ENCODE results near the gene CYP2C18.
"Not testable (repeated sequence)": the region's sequence is repeated elsewhere in the genome, so short reads cannot be mapped to it uniquely, and the experiment has no call there.

CYP2C18 gene

DNA sequence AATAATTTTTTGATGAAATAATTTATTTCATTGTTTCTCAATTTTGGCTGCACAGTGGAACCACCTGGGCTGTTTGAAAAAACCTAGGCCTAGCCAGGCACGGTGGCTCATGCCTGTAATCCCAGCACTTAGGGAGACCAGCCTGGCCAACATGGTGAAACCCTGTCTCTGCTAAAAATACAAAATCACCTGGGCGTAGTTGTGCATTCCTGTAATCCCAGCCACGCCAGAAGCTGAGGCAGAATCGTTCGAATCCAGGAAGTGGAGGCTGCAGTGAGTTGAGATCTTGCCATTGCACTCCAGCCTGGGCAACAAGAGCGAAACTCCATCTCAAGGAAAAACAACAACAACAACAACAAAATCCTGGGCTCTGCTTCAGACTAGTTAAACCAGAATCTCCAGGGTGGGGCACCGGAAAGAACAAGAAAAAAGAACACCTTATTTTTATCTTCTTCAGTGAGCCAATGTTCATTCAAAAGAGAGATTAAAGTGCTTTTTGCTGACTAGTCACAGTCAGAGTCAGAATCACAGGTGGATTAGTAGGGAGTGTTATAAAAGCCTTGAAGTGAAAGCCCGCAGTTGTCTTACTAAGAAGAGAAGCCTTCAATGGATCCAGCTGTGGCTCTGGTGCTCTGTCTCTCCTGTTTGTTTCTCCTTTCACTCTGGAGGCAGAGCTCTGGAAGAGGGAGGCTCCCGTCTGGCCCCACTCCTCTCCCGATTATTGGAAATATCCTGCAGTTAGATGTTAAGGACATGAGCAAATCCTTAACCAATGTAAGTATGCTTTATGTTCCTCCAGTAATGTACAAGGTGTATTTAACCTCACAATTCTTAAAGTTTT lies at the start of gene CYP2C18:
Gene CYP2C18 (plus strand): TSS at position 516 of the 841 bp plus-strand sequence. CDS start 91 bp downstream, at position 607.
- DNase-seq: no peak

DNA sequence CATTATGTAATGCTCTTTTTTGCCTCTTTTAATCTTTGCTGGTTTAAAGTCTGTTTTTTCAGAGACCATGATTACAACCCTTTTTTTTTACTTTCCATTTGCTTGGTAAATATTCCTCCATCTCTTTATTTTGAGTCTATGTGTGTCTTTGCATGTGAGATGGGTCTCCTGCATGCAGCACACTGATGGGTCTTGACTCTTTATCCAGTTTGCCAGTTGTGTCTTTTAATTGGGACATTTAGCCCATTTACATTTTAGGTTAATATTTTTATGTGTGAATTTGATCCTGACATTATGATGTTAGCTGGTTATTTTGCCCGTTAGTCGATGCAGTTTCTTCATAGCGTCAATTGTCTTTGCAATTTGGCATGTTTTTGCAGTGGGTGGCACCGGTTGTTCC lies 45.4 kb upstream of the CYP2C18 start:
- DNase-seq: not testable (repeated sequence)

DNA sequence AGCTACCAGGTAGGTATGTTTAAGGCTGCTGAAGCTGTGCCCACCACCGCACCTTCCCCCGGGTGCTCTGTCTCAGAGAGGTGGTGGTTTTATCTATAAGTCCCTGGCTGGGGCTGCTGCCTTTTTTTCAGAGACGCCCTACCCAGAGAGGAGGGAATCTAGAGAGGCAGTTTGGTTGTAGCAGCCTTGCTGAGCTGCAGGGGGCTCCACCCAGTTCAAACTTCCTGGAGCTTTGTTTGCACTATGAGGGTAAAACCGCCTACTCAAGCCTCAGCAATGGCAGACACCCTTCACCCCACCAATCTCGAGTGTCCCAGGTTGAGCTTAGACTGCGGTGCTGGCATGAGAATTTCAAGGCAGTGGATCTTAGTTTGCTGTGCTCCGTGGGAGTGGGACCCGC lies 43.6 kb upstream of the CYP2C18 start:
- DNase-seq: no peak

DNA sequence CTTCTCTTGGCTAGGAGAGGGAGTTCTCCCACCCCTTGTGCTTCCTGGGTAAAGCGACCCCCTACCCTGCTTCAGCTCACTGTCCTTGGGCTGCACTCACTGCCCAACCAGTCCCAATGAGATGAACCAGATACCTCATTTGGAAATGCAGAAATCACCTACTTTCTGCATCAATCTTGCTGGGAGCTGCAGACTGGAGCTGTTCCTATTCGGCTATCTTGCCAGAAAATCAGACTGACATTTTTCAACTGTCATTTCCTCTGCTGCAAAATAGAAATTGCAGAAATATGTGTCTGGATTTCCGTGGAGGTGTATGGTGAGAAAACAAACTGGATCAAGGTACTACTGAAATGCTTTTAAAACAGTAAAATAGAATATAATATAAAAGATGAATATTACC lies 43.0 kb upstream of the CYP2C18 start:
- DNase-seq: no peak

GRCh38 chr10:94641480-94641879 lies 42.0 kb upstream of the CYP2C18 start:
- no peak for DNase-seq

- DNase-seq: no peak
Observed at GRCh38 chr10:94644352-94644751, 39.2 kb upstream of the CYP2C18 start.

GRCh38 chr10:94645285-94645684 lies 38.2 kb upstream of the CYP2C18 start:
- DNase-seq: no peak

- DNase-seq: not testable (repeated sequence)
Observed at GRCh38 chr10:94655201-94655600, 28.3 kb upstream of the CYP2C18 start.

DNA sequence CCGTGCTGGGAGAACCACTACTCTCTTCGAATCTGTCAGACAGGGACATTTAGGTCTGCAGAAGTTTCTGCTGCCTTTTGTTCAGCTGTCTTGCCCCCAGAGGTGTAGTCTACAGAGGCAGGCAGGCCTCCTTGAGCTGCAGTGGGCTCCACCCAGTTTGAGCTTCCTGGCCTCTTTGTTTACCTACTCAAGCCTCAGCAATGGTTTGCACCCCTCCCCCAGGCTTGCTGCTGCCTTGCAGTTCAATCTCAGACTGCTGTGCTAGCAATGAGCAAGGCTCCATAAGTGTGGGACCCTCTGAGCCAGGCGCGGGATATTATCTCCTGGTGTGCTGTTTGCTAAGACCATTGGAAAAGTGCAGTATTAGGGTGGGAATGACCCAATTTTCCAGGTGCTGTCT lies 20.5 kb upstream of the CYP2C18 start:
- not testable (repeated sequence) for DNase-seq

DNA sequence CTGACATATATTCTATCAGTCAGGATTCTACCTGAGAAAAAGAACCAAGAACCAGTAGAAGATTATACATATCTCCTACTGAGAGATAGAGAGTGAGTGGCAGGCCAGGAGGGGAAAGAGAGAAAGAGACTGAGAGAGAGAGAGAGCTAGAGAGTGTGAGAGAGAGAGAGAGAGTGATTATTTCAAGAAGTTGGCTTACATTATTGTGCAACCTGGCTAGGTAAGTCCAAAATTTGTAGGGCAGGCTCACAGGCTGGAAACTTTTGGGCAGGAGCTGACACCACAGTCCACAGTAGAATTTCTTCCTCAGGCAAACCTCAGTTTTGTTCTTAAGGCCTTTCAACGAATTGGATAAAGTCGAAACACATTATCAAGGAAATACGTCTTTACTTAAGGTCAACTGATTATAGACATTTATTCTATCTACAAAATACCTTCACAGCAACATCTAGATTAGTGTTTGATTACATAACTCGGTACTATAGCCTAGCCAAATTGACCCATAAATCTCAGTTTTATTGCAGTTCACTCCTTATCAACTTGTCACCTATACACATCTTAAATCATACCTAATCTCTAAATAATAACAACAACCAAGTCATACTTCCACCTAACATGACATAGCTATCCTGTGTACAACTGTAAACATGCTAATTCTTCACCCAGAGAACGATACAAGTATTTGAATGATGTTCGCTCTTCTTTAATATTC lies 17.0 kb upstream of the CYP2C18 start:
- no peak for DNase-seq

GRCh38 chr10:94673614-94674321 lies 9.8 kb upstream of the CYP2C18 start:
- DNase-seq: no peak

GRCh38 chr10:94676496-94676895 lies 7.0 kb upstream of the CYP2C18 start:
- no peak for DNase-seq

DNA sequence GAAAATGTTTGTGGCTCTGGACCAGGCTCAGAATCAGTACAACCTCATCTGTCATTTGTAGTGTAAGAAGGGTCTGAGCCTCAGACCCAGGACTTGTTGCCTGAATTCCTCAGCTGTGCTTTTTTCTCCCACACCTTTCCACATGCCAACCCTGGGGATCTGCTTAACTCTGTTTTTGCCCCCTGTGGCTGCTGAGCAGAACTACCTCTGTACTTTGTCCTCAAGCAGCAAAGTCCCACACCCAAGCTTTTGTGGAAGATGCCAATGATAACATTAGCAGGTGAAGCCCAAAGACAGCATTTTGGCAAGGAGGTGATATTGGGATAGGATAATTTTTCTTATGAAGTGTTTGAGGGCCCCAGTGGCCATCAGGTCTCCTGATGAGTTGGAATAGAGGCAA lies 5.8 kb upstream of the CYP2C18 start:
- DNase-seq: no peak

GRCh38 chr10:94678475-94678874 lies 5.1 kb upstream of the CYP2C18 start:
- no peak for DNase-seq

DNA sequence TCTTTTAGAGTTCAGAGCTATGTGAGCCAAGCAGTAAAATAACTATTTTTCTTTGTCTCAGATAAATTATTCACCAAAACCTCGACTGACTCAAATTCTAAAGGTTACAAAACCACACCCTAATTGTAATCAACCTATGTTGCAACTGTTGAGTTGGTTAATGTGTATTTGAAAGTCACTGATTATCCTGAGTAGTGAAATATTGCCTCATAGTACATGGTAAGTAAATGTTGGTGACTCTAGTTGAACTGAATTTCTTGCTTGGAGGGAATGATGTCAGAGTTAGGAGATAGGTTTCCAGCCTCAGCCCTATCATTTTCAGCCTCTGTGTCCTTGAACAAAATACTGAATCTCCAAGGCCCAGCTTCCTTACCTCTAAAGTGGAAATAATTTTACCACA lies 3.0 kb upstream of the CYP2C18 start:
- no peak for DNase-seq

DNA sequence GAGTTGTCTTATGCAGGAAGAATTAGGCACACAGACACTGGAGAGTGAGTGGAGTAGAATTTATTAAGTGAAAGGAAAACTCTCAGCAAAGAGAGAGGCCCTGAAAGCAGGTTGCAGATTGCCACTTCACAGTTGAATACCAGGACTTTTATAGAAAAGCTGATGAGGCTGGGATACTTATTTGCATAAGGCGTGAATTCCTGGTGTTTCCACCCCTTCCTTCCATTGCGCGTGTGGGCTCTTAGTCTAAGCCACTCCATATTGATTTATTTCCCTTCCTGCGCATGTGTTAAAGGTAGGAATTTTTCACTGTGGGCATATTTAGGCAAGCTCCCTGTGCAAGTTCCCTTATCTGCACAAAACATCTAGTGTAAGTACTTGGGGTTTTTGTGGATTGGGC lies 893 bp upstream of the CYP2C18 start:
- DNase-seq: not testable (repeated sequence)

DNA sequence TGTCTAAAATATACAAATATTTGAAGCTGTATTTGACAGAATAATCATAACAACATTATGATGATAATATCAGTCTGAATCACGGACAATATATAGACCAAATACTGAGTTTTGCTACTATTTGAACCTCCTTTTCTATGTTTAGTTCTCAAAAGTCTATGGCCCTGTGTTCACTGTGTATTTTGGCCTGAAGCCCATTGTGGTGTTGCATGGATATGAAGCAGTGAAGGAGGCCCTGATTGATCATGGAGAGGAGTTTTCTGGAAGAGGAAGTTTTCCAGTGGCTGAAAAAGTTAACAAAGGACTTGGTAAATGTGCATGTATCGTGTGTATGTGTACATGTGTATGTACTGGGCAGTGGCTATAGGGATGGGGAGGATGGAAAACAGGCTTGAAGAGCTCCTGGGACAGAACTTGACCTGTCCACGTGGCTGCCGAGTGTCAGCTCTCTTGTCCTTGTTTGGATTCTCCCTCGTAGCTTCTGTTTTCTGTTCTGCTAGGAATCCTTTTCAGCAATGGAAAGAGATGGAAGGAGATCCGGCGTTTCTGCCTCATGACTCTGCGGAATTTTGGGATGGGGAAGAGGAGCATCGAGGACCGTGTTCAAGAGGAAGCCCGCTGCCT lies 4.2 kb downstream of the CYP2C18 start:
- no peak for DNase-seq

DNA sequence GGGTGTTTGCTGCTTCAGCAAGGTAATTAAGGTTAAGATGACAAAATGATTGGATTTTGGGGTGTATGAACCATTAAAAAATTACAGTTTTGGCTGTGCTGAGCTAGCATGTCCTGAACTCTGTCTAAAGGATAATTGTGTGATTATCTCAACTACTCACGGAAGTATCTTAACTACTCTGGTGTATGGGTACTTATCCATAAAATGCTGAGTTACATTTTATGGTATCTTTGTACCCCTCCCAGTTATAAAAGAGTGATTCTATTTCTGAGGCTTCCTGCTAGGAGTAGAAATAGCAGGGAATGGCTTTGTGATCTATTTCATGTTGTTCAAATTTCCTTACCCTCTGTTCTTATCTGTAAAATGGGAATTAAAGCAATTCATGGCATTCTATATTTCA lies 22.6 kb downstream of the CYP2C18 start:
- no peak for DNase-seq

- no peak for DNase-seq
Observed at GRCh38 chr10:94710578-94710977, 27.0 kb downstream of the CYP2C18 start.

GRCh38 chr10:94725871-94726270 lies 42.3 kb downstream of the CYP2C18 start:
- DNase-seq: no peak

DNA sequence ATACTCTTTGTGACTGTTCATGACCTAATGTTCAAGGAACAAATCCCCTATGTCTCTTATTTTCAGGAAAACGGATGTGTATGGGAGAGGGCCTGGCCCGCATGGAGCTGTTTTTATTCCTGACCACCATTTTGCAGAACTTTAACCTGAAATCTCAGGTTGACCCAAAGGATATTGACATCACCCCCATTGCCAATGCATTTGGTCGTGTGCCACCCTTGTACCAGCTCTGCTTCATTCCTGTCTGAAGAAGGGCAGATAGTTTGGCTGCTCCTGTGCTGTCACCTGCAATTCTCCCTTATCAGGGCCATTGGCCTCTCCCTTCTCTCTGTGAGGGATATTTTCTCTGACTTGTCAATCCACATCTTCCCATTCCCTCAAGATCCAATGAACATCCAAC lies 51.7 kb downstream of the CYP2C18 start:
- no peak for DNase-seq

GRCh38 chr10:94738588-94738987 lies 55.1 kb downstream of the CYP2C18 start:
- no peak for DNase-seq

DNA sequence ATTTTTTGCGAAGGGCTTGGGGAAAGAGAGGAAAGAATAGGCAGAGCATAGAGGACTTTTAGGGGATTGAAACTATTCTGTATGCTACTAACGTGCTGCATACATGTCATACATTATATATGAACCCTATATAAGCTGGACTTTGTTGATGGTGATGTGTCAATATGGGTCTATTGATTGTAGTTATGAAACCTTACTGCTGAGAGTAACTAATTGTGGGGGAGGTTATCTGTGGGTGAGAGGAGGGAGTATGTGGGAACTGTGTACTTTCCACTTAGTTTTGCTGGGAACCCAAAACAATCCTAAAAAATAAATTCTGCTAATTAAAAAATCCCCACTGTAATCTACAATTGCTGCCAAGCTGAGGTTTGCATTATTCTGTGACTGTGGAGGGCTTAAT lies 63.6 kb downstream of the CYP2C18 start:
- DNase-seq: no peak

All from GOT3 (cell line).